ENCODE data around the gene TOP3B. TPM values are rescaled to one million over a fixed set of nuclear protein-coding genes. Genes with fewer than 3 reads are reported as not detected.

Gene TOP3B
- total and polyA plus RNA-seq, 9 of the 15 experiments (the other 6 are each of a cell fraction or from before 2014, with no cell fraction given): 3.0 to 188 (median 112) TPM

DNA sequence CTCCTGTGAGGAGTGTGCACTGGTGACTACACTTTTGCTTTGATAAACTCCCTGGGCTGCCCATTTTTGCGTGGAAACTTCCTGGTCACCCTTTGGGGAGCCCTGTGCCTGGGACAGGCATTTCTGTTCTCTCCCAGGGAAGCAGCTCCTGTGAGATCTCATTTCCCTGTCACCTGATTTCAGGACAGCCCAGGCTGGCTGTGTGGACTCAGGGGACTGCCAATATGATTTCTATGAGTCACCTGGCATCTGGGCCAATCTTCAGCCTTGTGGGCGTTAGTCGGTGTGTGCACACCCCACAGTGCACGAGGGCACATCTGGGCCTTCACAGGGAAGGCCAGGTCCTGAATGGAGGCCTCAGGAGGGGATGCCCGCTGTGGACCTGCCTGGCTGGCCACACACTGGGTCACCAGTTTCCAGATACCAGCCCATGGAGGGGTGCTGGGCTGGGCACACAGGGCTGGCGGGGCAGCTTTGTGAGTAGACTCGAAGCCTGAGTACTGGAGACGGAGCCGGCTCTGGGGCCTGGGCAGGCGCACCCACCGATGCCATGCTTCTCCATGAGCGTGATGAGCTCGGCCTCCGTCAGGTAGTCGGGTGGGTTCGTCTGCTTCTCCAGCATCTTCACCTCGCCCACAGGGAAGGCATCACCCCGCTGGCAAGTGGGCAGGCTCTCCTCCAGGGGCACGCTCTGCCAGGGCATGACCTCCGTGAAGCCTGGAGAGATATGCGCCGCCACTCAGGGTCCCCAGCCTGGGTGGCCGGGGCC lies 20.5 kb downstream of the TOP3B start (continued):
- 0 out of 2 replicates have a peak, but pooled peaks have one; percentile 32 for TF ChIP-seq CHD2 (IDR thresholded peaks at IDR 0.05; ENCODE audit: low read depth, low read length)
- TF ChIP-seq KDM2B (CRISPR knock-in tag; IDR thresholded peaks at IDR 0.05): no peak
- TF ChIP-seq, protein P1, sequence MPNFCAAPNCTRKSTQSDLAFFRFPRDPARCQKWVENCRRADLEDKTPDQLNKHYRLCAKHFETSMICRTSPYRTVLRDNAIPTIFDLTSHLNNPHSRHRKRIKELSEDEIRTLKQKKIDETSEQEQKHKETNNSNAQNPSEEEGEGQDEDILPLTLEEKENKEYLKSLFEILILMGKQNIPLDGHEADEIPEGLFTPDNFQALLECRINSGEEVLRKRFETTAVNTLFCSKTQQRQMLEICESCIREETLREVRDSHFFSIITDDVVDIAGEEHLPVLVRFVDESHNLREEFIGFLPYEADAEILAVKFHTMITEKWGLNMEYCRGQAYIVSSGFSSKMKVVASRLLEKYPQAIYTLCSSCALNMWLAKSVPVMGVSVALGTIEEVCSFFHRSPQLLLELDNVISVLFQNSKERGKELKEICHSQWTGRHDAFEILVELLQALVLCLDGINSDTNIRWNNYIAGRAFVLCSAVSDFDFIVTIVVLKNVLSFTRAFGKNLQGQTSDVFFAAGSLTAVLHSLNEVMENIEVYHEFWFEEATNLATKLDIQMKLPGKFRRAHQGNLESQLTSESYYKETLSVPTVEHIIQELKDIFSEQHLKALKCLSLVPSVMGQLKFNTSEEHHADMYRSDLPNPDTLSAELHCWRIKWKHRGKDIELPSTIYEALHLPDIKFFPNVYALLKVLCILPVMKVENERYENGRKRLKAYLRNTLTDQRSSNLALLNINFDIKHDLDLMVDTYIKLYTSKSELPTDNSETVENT (CRISPR knock-in tag; IDR thresholded peaks at IDR 0.05): peak; percentile 59; the same call in 1 of the 2 replicates
- TF ChIP-seq POLR2AphosphoS5 (IDR thresholded peaks at IDR 0.05; ENCODE audit: control insufficient read depth, insufficient read depth, low read depth, low read length): peak; percentile 84
- TF ChIP-seq RUNX1 (IDR thresholded peaks at IDR 0.05; ENCODE audit: low read depth): 0 out of 2 replicates have a peak, but pooled peaks have one; percentile 20
- TF ChIP-seq, protein P2, sequence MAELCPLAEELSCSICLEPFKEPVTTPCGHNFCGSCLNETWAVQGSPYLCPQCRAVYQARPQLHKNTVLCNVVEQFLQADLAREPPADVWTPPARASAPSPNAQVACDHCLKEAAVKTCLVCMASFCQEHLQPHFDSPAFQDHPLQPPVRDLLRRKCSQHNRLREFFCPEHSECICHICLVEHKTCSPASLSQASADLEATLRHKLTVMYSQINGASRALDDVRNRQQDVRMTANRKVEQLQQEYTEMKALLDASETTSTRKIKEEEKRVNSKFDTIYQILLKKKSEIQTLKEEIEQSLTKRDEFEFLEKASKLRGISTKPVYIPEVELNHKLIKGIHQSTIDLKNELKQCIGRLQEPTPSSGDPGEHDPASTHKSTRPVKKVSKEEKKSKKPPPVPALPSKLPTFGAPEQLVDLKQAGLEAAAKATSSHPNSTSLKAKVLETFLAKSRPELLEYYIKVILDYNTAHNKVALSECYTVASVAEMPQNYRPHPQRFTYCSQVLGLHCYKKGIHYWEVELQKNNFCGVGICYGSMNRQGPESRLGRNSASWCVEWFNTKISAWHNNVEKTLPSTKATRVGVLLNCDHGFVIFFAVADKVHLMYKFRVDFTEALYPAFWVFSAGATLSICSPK (IDR thresholded peaks at IDR 0.05; ENCODE audit: borderline replicate concordance): no peak
- no peak for TF ChIP-seq NR2C1 (IDR thresholded peaks at IDR 0.05)
- no peak for TF ChIP-seq NR2C1 (tag; IDR thresholded peaks at IDR 0.05)
- TF ChIP-seq, protein P3, sequence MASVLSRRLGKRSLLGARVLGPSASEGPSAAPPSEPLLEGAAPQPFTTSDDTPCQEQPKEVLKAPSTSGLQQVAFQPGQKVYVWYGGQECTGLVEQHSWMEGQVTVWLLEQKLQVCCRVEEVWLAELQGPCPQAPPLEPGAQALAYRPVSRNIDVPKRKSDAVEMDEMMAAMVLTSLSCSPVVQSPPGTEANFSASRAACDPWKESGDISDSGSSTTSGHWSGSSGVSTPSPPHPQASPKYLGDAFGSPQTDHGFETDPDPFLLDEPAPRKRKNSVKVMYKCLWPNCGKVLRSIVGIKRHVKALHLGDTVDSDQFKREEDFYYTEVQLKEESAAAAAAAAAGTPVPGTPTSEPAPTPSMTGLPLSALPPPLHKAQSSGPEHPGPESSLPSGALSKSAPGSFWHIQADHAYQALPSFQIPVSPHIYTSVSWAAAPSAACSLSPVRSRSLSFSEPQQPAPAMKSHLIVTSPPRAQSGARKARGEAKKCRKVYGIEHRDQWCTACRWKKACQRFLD (CRISPR knock-in tag; IDR thresholded peaks at IDR 0.05): no peak
- no peak for TF ChIP-seq SAFB2 (IDR thresholded peaks at IDR 0.05; ENCODE audit: borderline replicate concordance, low read depth, low read length, severe bottlenecking)
- 0 out of 2 replicates have a peak, but pooled peaks have one; percentile 21 for TF ChIP-seq HNRNPL (IDR thresholded peaks at IDR 0.05; ENCODE audit: low read depth, low read length)
- TF ChIP-seq HDAC8 (tag; IDR thresholded peaks at IDR 0.05): peak; percentile 45; the same call in 1 of the 2 replicates
- TF ChIP-seq NR4A1 (CRISPR knock-in tag; IDR thresholded peaks at IDR 0.05): peak; percentile 37; the same call in 1 of the 2 replicates
- no peak for TF ChIP-seq NR4A1 (tag; IDR thresholded peaks at IDR 0.05)
- TF ChIP-seq POLR2AphosphoS2 (IDR thresholded peaks at IDR 0.05; ENCODE audit: low read length): no peak
- TF ChIP-seq ZFP36 (IDR thresholded peaks at IDR 0.05; ENCODE audit: low read depth, low read length, partially characterized antibody): no peak
- no peak; the same call in 1 of the 2 replicates for TF ChIP-seq ZBED1 (IDR thresholded peaks at IDR 0.05)
- TF ChIP-seq, protein P4, sequence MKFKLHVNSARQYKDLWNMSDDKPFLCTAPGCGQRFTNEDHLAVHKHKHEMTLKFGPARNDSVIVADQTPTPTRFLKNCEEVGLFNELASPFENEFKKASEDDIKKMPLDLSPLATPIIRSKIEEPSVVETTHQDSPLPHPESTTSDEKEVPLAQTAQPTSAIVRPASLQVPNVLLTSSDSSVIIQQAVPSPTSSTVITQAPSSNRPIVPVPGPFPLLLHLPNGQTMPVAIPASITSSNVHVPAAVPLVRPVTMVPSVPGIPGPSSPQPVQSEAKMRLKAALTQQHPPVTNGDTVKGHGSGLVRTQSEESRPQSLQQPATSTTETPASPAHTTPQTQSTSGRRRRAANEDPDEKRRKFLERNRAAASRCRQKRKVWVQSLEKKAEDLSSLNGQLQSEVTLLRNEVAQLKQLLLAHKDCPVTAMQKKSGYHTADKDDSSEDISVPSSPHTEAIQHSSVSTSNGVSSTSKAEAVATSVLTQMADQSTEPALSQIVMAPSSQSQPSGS (CRISPR knock-in tag; IDR thresholded peaks at IDR 0.05): 0 out of 2 replicates have a peak, but pooled peaks have one; percentile 2
- no peak for TF ChIP-seq PHF21A (IDR thresholded peaks at IDR 0.05; ENCODE audit: borderline replicate concordance, low read depth)
